Progenitor cell of endocrine pancreas (in vitro differentiated cells): ENCODE data around the gene PIP4K2C. TPM values are rescaled to one million over a fixed set of nuclear protein-coding genes. Genes with fewer than 3 reads are reported as not detected.

Source experiments
- DNase-seq: peaks from one replicate; pipeline ENCODE4 v3.0.0; 2021; ENCODE audit warnings: low spot score; ENCODE audit not compliant: unreplicated experiment
- H3K27ac Mint-ChIP-seq: 2 replicates; pipeline ENCODE4 v1.8.0; 2021; ENCODE audit warnings: mild to moderate bottlenecking, moderate library complexity, mixed read lengths
- H3K27me3 Mint-ChIP-seq: 2 replicates; pipeline ENCODE4 v1.8.0; 2021; ENCODE audit warnings: mixed read lengths
- H3K36me3 Mint-ChIP-seq: 2 replicates; pipeline ENCODE4 v1.8.0; 2022; ENCODE audit warnings: mixed read lengths; ENCODE audit not compliant: insufficient read depth
- H3K4me1 Mint-ChIP-seq: 2 replicates; pipeline ENCODE4 v1.8.0; 2021; ENCODE audit warnings: low read depth, mixed read lengths
- H3K4me3 Mint-ChIP-seq: 2 replicates; pipeline ENCODE4 v1.8.0; 2021; ENCODE audit warnings: low read depth, mild to moderate bottlenecking, moderate library complexity, mixed read lengths
- H3K9me3 Mint-ChIP-seq: 2 replicates; pipeline ENCODE4 v1.8.0; 2021; ENCODE audit warnings: low read depth, mixed read lengths
- CTCF ChIP-seq: fragments of 200-600 bp; sonication (generic); IDR thresholded peaks from one replicate; pipeline ENCODE4 v1.5.0; 2021; ENCODE audit warnings: antibody characterized with exemption, mild to moderate bottlenecking; ENCODE audit not compliant: unreplicated experiment
- total RNA-seq: library from RNA; stranded (reverse); gene quantifications from 2 replicates; pipeline ENCODE4 v1.2.1, GENCODE V29; 2021

Gene PIP4K2C
- total RNA-seq, 1 donor from 2014 or later = 38.4 TPM

GRCh38 chr12:57546438-57547287 is 44.3 kb upstream of the PIP4K2C start, which contains the start of gene DCTN2:
Gene DCTN2, minus strand, starts transcription at chr12:57547192. Its CDS starts 129 bp downstream, at chr12:57547063.
- H3K27me3 Mint-ChIP-seq = peaks cover 43% of the 10 kb centered on the region
- H3K4me3 Mint-ChIP-seq = peak within 1 kb of the TSS; percentile 92
- H3K9me3 Mint-ChIP-seq = no peaks in the 10 kb centered on the region
- DNase-seq = peak; percentile 88
- no peaks in the 10 kb centered on the region for H3K36me3 Mint-ChIP-seq
- peaks cover 18% of the 10 kb centered on the region for H3K4me1 Mint-ChIP-seq
- TF ChIP-seq CTCF = peak; percentile 6
- peak within 1 kb of the TSS; percentile 96 for H3K27ac Mint-ChIP-seq

GRCh38 chr12:57547288-57548012 is 43.5 kb upstream of the PIP4K2C start:
- Mint-ChIP-seq H3K4me1 (peaks cover 18% of the 10 kb centered on the region), H3K36me3 (no peaks in the 10 kb centered on the region), H3K9me3 (no peaks in the 10 kb centered on the region), H3K27ac (peak overlapping the region; percentile 96), H3K27me3 (peaks cover 51% of the 10 kb centered on the region), H3K4me3 (peak overlapping the region; percentile 92)
- no peak for DNase-seq
- TF ChIP-seq CTCF = no peak

- no peaks in the 10 kb centered on the region for H3K9me3 Mint-ChIP-seq
- H3K27ac Mint-ChIP-seq = no peak overlapping the region
- H3K4me1 Mint-ChIP-seq = peaks cover 18% of the 10 kb centered on the region
- H3K36me3 Mint-ChIP-seq = no peaks in the 10 kb centered on the region
- TF ChIP-seq CTCF = no peak
- DNase-seq = no peak
- H3K27me3 Mint-ChIP-seq = peaks cover 56% of the 10 kb centered on the region
- no peak overlapping the region for H3K4me3 Mint-ChIP-seq
Measured at GRCh38 chr12:57548013-57548315, 43.0 kb upstream of the PIP4K2C start.

GRCh38 chr12:57548488-57548887 is 42.5 kb upstream of the PIP4K2C start:
- Mint-ChIP-seq H3K36me3 (no peaks in the 10 kb centered on the region), H3K4me3 (no peak overlapping the region), H3K27me3 (peaks cover 61% of the 10 kb centered on the region), H3K9me3 (no peaks in the 10 kb centered on the region), H3K4me1 (peaks cover 18% of the 10 kb centered on the region), H3K27ac (no peak overlapping the region)
- no peak for TF ChIP-seq CTCF
- no peak for DNase-seq

- Mint-ChIP-seq H3K9me3 (no peaks in the 10 kb centered on the region), H3K36me3 (no peaks in the 10 kb centered on the region), H3K27ac (no peak overlapping the region), H3K4me3 (peak overlapping the region; percentile 57), H3K4me1 (peaks cover 18% of the 10 kb centered on the region), H3K27me3 (peaks cover 67% of the 10 kb centered on the region)
- DNase-seq = no peak
- no peak for TF ChIP-seq CTCF
Measured at GRCh38 chr12:57549203-57549908, 41.6 kb upstream of the PIP4K2C start.
